ENCODE results near the gene VPS37B.

VPS37B gene

DNA sequence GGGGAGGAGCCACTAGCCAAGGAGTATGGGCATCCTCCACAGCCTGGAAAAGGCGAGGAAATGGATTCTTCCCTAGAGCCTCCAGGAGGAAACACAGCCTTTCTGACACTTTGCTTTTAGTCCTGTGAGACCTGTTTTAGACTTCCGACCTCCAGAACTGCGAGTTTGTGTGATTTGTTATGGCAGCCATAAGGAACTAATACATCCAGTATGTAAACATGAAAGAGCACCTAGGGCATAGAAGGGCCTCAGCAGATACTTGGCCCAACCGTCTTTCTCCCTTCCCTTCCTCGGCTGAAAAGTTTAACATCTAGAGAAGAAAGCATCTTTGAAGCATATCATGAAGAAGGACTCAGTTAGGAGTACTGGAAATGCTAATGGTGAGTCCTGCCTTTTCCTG is 57.1 kb downstream of the VPS37B start:
- TF ChIP-seq CTCF (IDR thresholded peaks at IDR 0.05; ENCODE audit: low read depth, low read length): no peak
- no peak for DNase-seq (ENCODE audit: extremely low read depth, low read depth)

- no peak for DNase-seq (ENCODE audit: extremely low read depth, low read depth)
- TF ChIP-seq CTCF (IDR thresholded peaks at IDR 0.05; ENCODE audit: low read depth, low read length): no peak
These were observed 58.3 kb downstream of the VPS37B start for GRCh38 chr12:122837306-122838265.

GRCh38 chr12:122836027-122836921 is 59.6 kb downstream of the VPS37B start:
- TF ChIP-seq CTCF (IDR thresholded peaks at IDR 0.05; ENCODE audit: low read depth, low read length): no peak
- no peak for DNase-seq (ENCODE audit: extremely low read depth, low read depth)

- TF ChIP-seq CTCF (IDR thresholded peaks at IDR 0.05; ENCODE audit: low read depth, low read length): no peak
- no peak for DNase-seq (ENCODE audit: extremely low read depth, low read depth)
These were observed 60.2 kb downstream of the VPS37B start for GRCh38 chr12:122835750-122836026.

DNA sequence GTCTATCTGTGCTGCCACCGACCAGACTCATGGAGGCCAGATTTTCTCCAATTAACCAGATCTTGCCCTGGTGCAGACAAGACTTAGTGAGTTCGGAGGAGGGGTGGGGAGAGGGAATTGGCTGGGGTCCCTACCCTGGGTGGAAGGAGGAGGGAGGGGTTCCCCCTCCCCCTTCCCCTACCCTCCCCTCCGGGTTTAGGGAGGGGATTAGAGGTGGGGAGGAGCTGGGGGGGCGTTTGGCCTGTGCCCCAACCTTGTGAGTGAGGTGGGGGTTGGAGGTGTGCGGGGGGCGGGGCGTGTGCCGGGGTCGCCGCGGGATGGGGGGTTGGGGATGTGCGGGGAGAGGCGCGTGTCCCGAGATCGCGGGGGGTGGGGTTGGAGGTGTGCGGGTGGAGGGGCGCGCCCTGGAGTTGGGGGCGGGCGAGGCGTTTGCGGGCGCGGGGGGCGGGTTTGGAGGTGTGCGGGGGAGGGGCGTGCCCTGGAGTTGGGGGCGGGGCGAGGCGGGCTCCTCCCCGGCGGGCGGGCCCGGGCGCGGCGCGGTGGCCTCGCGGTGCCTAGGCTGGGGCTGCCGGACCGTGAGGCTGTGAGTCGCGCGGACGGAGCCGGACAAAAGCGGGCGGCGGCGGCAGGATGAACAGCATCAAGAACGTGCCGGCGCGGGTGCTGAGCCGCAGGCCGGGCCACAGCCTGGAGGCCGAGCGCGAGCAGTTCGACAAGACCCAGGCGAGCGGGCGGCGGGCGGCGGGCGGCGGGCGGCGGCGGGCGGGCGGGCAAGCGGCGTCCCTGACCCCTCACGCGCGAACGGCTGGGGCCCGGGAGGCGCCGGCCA is 60.8 kb downstream of the VPS37B start, which contains the start of gene HIP1R:
Gene HIP1R (plus strand): TSS at position 537 of the 829 bp plus-strand sequence. CDS start 94 bp downstream, at position 631.
- no peak for DNase-seq (ENCODE audit: extremely low read depth, low read depth)

More for the DNA sequence above, 60.8 kb downstream of the VPS37B start, which contains the start of gene HIP1R:
- no peak for TF ChIP-seq CTCF (IDR thresholded peaks at IDR 0.05; ENCODE audit: low read depth, low read length)

All from AG09319 (cell line).